Measurements from ENCODE around the gene DPAGT1. TPM values are rescaled to one million over a fixed set of nuclear protein-coding genes. Genes with fewer than 3 reads are reported as not detected.

Gene DPAGT1
- total RNA-seq, 1 donor from 2014 or later: 33.1 TPM

- peaks cover 34% of the 10 kb centered on the region for H3K36me3 Mint-ChIP-seq (ENCODE audit: low read depth)
- H3K27ac Mint-ChIP-seq: peak overlapping the region; percentile 92
- ChIA-PET POLR2A (interaction anchor here (1.5 to 5.4 kb wide), 8 partner anchors 11 to 102 kb away, joined by 8 to 40 read pairs (median 15); partner anchors contain the start of genes C2CD2L, DPAGT1, HMBS and NLRX1), CTCF (interaction anchor here (1.0 to 2.0 kb wide), 3 partner anchors 14 to 76 kb away, joined by 4 to 9 read pairs (median 4); partner anchors contain the start of gene C2CD2L)
- peak overlapping the region; percentile 94 for H3K4me3 Mint-ChIP-seq
- intact Hi-C loops (cut with micrococcal nuclease): loop anchor here (1.0 kb wide), 8 partner anchors 13 to 214 kb away; partner anchors contain the start of genes C2CD2L, DPAGT1, HYOU1 and RNF26
- TF ChIP-seq CTCF (IDR thresholded peaks at IDR 0.05): no peak
- no peaks in the 10 kb centered on the region for H3K9me3 Mint-ChIP-seq
- DNase-seq (no peak), ATAC-seq (ENCODE audit: low read depth) (no peak)
- H3K4me1 Mint-ChIP-seq: peaks cover 33% of the 10 kb centered on the region
- no peaks in the 10 kb centered on the region for H3K27me3 Mint-ChIP-seq
Observed at GRCh38 chr11:119120639-119121007, 19.0 kb upstream of the DPAGT1 start.

GRCh38 chr11:119118946-119119345 lies 17.3 kb upstream of the DPAGT1 start:
- no peak for ATAC-seq (ENCODE audit: low read depth)
- POLR2A ChIA-PET: interaction anchor here (0.5 to 5.4 kb wide), 3 partner anchors 10 to 24 kb away, joined by 7 to 40 read pairs (median 18); a partner anchor contains a TSS
- H3K27me3 Mint-ChIP-seq: no peaks in the 10 kb centered on the region
- H3K27ac Mint-ChIP-seq: no peak overlapping the region
- DNase-seq: no peak
- TF ChIP-seq CTCF (IDR thresholded peaks at IDR 0.05): no peak
- CTCF ChIA-PET: no interaction called here
- peaks cover 32% of the 10 kb centered on the region for H3K36me3 Mint-ChIP-seq (ENCODE audit: low read depth)
- peaks cover 37% of the 10 kb centered on the region for H3K4me1 Mint-ChIP-seq
- intact Hi-C loops (cut with micrococcal nuclease): no loop called here
- no peaks in the 10 kb centered on the region for H3K9me3 Mint-ChIP-seq
- no peak overlapping the region for H3K4me3 Mint-ChIP-seq

DNA sequence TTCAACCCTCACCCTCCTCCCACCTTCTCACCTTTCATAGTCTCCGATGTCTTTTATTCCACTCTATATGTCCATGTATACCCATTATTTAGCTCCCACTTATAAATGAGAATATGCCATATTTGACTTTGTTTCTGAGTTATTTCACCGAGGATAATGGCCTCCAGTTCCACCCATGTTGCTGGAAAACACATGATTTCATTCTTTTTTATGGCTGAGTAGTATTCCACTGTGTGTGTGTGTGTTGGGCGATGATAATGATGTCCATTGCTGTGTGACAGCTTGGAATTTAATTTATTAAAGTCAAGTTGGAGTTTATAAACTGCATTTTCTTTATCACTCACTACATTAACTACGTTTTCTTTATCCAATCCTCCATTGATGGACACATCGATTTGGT lies 16.6 kb upstream of the DPAGT1 start:
- Mint-ChIP-seq H3K4me1 (peaks cover 34% of the 10 kb centered on the region), H3K36me3 (ENCODE audit: low read depth) (peaks cover 32% of the 10 kb centered on the region), H3K27me3 (no peaks in the 10 kb centered on the region), H3K9me3 (no peaks in the 10 kb centered on the region), H3K4me3 (no peak overlapping the region), H3K27ac (no peak overlapping the region)
- no peak for TF ChIP-seq CTCF (IDR thresholded peaks at IDR 0.05)
- ChIA-PET POLR2A (interaction anchor here (5.4 kb wide), 1 partner anchor 23 kb away, joined by 40 read pairs; a partner anchor contains a TSS), CTCF (no interaction called here)
- no peak for ATAC-seq (ENCODE audit: low read depth)
- intact Hi-C loops (cut with micrococcal nuclease): no loop called here
- DNase-seq: no peak

DNA sequence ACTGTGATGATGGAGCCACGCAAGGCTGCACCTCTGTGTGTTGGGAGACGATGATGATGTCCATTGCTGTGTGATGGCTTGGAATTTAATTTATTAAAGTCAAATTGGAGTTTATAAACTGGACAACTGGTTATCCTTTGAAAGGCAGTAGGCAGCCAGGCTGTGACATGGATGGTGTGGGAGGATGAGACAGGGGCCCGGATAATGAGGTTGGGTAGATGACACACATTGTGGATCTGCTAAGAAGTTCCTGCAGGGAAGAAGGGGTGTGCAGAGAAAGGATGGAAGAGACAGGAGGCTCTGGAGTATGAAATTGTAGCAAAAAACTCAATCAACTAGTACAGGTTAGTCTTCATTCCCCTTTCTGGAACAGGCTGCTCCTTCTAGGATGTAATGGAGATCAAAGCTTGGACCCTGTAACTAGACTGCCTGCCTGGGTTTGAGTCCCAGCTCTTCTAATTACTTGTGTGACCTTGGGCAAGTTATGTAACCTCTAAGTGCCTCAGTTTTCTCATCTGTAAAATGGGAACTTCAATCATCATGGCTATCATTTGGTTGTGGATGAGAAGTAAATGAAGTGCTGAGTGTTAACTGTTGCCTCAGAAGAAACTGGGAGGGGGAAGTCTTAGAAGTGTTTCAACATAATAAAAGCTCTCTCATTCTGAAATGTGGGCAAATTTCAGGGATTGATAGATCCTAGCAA lies 15.5 kb upstream of the DPAGT1 start:
- H3K27me3 Mint-ChIP-seq: no peaks in the 10 kb centered on the region
- ATAC-seq (ENCODE audit: low read depth) (no peak), DNase-seq (no peak)
- H3K9me3 Mint-ChIP-seq: no peaks in the 10 kb centered on the region
- POLR2A ChIA-PET: no interaction called here
- TF ChIP-seq CTCF (IDR thresholded peaks at IDR 0.05): no peak
- intact Hi-C loops (cut with micrococcal nuclease): no loop called here
- H3K4me1 Mint-ChIP-seq: peaks cover 25% of the 10 kb centered on the region
- CTCF ChIA-PET: no interaction called here
- no peak overlapping the region for H3K27ac Mint-ChIP-seq
- H3K4me3 Mint-ChIP-seq: no peak overlapping the region
- peaks cover 38% of the 10 kb centered on the region for H3K36me3 Mint-ChIP-seq (ENCODE audit: low read depth)

DNA sequence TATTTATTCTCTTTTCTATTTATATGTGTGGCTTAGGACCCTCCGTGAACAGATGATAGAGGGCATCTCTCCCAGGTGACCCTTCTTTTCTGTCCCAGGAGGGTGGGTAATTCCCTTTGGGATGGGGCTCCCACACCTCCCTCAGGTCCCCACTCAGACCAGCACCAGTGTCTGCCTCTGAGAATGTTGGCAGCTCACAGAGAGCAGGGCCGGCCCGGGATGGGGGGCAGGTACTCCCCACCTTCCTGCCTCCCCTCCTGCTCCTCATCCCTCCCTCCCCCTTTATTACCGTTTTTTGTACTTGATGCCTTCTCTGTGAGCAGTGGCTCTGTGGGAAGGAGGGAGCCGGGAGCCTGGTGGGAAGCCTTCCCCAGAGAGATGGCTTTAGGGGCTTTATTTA lies 14.9 kb upstream of the DPAGT1 start:
- TF ChIP-seq CTCF (IDR thresholded peaks at IDR 0.05): no peak
- Mint-ChIP-seq H3K27ac (no peak overlapping the region), H3K4me1 (peaks cover 21% of the 10 kb centered on the region), H3K36me3 (ENCODE audit: low read depth) (peaks cover 40% of the 10 kb centered on the region), H3K9me3 (no peaks in the 10 kb centered on the region), H3K27me3 (no peaks in the 10 kb centered on the region), H3K4me3 (no peak overlapping the region)
- ATAC-seq (ENCODE audit: low read depth) (no peak), DNase-seq (no peak)
- CTCF ChIA-PET: no interaction called here
- intact Hi-C loops (cut with micrococcal nuclease): no loop called here
- POLR2A ChIA-PET: interaction anchor here (0.8 kb wide), 1 partner anchor 22 kb away, joined by 3 read pairs; no protein-coding TSS in a partner anchor

Data from activated B cell treated with CpG ODN at 0.5 μM for 24 hours (primary cell).